Left cardiac atrium (tissue), 4 donors: Measurements from ENCODE around the gene ZYX. TPM values are rescaled to one million over a fixed set of nuclear protein-coding genes. Genes with fewer than 3 reads are reported as not detected.
"Not testable (repeated sequence)": the region's sequence is repeated elsewhere in the genome, so short reads cannot be mapped to it uniquely, and the experiment has no call there.

Source experiments
- ATAC-seq, 2 donors: fragments of 200-7000 bp; cut with Tn5 transposase; one replicate each; pipeline ENCODE4 v1.9.1; 2020; ENCODE audit warnings: mild to moderate bottlenecking in 2 of 2, moderate library complexity in 2 of 2
- DNase-seq: peaks from one replicate; pipeline ENCODE4 v3.0.0-alpha.2; 2020
- intact Hi-C, 2 donors: fragments of 100-400 bp; cut with DNase I; formaldehyde crosslinking; loops; one replicate each; pipeline versions ENCODE4 v1.14.1 to v1.15.1; 2022 to 2023
- total RNA-seq, 2 donors: library from RNA; stranded (reverse); fragmentation: NEBNext Ultra II Directional; extraction: Animal tissue kit (Norgen Biotek cat#: 25700); gene quantifications; one replicate each; pipeline ENCODE4 v1.2.1, GENCODE V29; 2021
- donor health status: DM: no; HTN: yes; CAD: no.
- donor health status: DM: no; HTN: yes; CAD: no; lungs with severe emphysema.
- donor health status: DM: yes; HTN: yes; CAD: no.
- donor health status: Dilated cardiomyopathy.

The ZYX gene
- total RNA-seq, 2 donors from 2014 or later, result 79.1 to 156 TPM

- ATAC-seq, result no peak
- intact Hi-C loops, result no loop called here
- no peak for DNase-seq
These were observed 26.4 kb downstream of the ZYX start for GRCh38 chr7:143407287-143408251.

DNA sequence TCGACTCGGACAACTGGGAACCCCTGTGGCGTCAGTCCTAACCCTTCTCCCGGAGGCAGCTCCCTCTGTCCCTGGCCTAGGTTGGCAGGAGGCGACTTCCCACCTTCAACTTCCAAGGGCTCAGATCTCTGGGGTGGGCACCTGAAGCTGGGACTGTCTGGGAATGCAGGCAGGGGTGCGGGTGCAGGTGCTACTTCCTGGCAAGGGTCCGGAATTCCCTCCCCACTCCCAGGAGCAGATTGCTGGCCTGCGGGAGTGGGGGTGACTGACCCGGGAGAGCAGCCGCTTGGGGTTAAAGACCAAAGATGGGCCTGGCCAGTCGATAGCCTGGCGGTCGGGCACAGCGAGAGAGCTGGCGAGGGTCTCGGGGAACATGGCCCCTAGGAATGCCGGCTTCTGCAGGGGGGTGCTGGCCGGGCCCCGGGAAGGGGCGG lies 27.1 kb downstream of the ZYX start:
- intact Hi-C loops, result no loop called here
- DNase-seq, result no peak

GRCh38 chr7:143408686-143409561 lies 27.8 kb downstream of the ZYX start, which contains the start of gene EPHA1:
Gene EPHA1, minus strand, starts transcription at chr7:143408856. Its CDS starts 51 bp downstream, at chr7:143408805.
- intact Hi-C loops, result no loop called here
- ATAC-seq, result peak; percentile 12 to 19

More for the DNA sequence above, 27.1 kb downstream of the ZYX start:
- ATAC-seq, result peak in 1 of 2 donors; percentile 10

DNA sequence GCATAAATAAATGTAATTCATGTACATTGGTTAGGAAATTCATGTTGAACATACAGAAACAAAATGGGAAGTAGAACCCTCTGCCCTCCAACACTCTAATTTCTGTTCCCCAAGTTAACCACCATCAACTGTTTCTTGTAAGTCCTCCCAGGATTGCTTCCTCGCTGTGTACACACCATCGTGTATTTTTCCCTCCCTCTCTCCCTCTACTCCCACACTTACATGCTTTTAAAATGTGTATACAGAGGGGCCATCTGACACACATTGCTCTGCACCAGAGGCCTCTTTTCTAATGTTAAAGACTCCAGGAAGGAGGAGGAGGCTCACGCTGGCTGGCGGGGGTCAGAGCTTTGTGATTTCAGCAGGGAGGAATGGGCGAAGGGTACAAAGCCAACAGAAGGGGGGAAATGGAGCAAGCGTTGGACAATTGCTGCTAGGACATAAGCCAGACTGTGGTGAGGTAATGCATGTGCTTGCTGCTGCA lies 29.4 kb downstream of the ZYX start:
- intact Hi-C loops, result loop anchor here (10.0 kb wide), 2 partner anchors 86 to 106 kb away; no protein-coding TSS in a partner anchor
- ATAC-seq, result peak; percentile 39 to 56
- peak; percentile 42 for DNase-seq

More at GRCh38 chr7:143408686-143409561, 27.8 kb downstream of the ZYX start, which contains the start of gene EPHA1:
- peak; percentile 34 for DNase-seq

- no peak for ATAC-seq
- intact Hi-C loops, result loop anchor here (10.0 kb wide), 2 partner anchors 87 to 107 kb away; no protein-coding TSS in a partner anchor
- DNase-seq, result no peak
These were observed 31.0 kb downstream of the ZYX start for GRCh38 chr7:143411976-143412708.

- DNase-seq (no peak), ATAC-seq (no peak)
- intact Hi-C loops, result loop anchor here (10.0 kb wide), 2 partner anchors 88 to 108 kb away; no protein-coding TSS in a partner anchor
These were observed 32.0 kb downstream of the ZYX start for GRCh38 chr7:143413123-143413522.

DNA sequence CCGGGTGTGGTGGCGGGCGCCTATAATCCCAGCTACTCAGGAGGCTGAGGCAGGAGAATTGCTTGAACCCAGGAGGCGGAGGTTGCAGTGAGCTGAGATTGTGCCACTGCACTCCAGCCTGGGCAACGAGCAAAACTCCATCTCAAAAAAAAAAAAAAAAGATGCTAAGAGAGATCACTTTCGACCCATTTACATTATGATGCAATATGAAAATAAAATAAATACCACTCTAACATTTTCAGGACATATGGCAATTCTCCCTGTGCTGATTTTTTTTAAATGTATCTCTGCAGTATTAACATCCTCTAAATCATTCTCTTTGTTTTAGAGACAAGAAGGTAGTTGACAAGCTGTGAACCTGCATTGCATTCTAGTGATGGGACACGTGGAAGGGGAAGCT lies 34.1 kb downstream of the ZYX start:
- DNase-seq, ATAC-seq: not testable (repeated sequence)
- intact Hi-C loops, result loop anchor here (5.0 to 10.0 kb wide), 3 partner anchors 90 to 173 kb away; no protein-coding TSS in a partner anchor

DNA sequence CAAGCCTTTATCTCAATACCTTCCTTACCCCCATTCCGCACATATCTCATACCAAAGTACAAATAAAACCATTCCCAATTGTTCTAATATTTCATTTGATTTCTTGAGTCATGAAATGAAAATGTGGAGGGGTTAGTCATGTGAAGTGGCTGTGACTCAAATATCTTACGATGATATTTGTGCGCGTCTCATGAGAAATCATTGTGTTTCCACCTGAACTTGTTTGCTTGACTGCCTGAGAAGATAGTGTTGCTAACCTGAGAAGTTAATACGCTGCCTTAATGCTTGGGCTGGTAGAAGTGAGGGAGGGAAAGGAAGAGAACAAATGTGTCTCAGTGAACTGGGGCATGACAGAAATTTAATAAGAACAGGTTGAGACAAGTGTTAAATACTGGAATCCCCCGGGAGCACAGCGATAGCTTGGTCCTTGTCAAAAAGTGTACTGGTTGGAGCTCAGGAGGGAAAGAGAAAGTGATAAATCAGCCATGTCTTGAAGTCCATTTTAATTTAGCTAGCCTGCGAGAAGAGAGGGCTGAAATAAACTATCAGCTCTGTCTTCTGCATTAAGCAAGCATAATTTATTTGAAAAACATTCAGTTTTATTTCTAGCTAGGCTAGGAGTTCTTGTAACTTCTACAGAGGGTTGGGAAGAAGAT lies 34.7 kb downstream of the ZYX start:
- intact Hi-C loops, result loop anchor here (2.0 to 10.0 kb wide), 4 partner anchors 35 to 174 kb away; partner anchors contain the start of gene ZYX (in 1 of the 2)
- ATAC-seq, result no peak
- no peak for DNase-seq

- intact Hi-C loops, result loop anchor here (2.0 to 10.0 kb wide), 4 partner anchors 36 to 174 kb away; partner anchors contain the start of gene ZYX (in 1 of the 2)
- ATAC-seq, result no peak
- DNase-seq, result no peak
These were observed 35.5 kb downstream of the ZYX start for GRCh38 chr7:143416565-143417149.

- DNase-seq, result no peak
- no peak for ATAC-seq
- intact Hi-C loops, result loop anchor here (2.0 to 10.0 kb wide), 4 partner anchors 37 to 176 kb away; partner anchors contain the start of gene ZYX (in 1 of the 2)
These were observed 36.7 kb downstream of the ZYX start for GRCh38 chr7:143417734-143418383.

DNA sequence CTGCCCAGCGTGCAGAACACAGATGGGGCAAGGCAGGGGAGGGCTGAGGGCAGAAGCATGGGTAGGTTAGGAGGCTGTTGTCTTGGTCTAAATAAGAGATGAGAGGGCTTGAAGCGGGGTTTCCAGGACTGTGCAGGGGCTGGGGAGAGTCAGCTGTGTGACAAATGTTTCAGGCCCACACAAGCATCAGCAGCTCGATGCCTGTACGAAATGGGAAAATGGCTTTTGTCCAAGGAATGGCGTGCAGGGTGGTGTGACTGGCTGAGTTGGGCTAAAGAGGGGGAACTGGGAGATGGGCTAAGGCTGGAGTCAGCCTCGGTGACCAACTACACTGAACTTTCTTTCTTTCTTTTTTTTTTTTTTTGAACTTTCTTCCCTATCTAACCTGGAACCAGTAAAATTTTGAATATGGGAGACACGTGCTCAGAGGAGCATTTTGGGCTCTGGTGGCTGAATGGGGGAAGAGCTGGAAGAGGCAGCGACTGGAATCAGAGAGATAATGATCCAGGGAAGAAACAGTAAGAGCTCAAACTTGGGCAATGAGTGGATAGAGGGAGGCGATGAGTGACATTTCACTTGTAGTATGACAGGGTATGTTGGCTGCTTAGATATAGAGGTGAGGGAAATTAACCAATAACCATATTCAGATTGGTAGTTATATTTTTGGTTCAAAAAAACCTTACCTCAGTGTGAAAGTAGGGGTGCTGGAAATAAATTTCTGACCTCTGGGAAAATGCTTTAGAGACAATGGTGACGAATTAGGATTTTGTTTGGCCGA lies 37.7 kb downstream of the ZYX start:
- ATAC-seq, result no peak
- no peak for DNase-seq
- intact Hi-C loops, result loop anchor here (5.0 to 10.0 kb wide), 3 partner anchors 94 to 177 kb away; no protein-coding TSS in a partner anchor

DNA sequence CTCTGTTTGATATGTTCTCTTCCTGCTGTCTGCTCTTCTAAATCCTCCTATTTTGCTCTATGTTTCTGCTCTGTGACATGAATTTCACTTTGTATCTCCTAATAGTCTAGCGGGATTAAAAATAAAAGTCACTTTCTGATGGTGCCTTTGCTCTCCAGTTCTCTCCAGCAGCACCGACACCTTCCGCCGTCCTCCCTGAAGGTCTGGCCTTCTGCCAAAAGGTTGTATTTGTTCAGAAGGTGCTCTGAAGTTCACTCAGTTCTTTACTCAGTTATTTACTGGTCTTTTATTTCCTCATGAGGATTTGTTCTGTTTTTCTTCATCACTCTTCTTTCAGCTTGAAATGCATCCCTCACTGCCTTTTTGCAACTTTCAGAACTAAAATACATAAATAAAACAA lies 38.7 kb downstream of the ZYX start:
- ATAC-seq (no peak), DNase-seq (no peak)
- intact Hi-C loops, result loop anchor here (5.0 to 10.0 kb wide), 3 partner anchors 95 to 178 kb away; no protein-coding TSS in a partner anchor

GRCh38 chr7:143420624-143421023 lies 39.5 kb downstream of the ZYX start:
- ATAC-seq, DNase-seq, intact Hi-C loops: not testable (repeated sequence)

DNA sequence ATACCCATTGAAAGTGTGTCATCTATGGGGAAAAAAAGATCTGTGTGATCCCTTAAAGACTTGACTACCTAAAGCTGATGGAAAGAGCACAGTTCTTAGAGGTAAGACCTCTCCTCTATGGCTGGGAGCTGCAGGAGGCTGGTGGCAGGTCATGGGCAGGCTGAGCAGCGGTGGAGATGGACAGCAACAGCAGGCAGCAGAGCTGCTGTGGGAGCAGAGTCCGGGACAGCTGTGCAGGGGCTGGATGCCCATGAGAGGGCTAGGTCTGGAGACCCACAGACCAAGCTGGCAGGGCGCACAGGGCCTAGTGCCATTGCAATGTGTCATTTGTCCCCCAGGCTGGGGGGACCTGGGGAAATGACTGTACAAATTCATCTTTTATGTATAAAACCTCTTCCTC lies 40.9 kb downstream of the ZYX start:
- ATAC-seq (no peak), DNase-seq (no peak)
- intact Hi-C loops, result no loop called here

DNA sequence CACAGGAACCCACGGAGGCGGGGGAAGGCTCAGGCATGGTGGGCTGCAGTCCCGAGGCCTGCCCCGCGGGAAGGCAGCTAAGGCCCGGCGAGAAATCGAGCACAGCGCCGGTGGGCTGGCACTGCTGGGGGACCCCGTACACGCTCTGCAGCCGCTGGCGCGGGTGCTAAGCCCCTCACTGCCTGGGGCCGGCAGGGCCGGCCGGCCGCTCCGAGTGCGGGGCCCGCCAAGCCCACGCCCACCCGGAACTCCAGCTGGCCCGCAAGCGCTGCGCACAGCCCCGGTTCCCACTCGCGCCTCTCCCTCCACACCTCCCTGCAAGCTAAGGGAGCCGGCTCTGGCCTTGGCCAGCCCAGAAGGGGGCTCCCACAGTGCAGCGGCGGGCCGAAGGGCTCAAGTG lies 43.3 kb downstream of the ZYX start:
- ATAC-seq, intact Hi-C loops, DNase-seq: not testable (repeated sequence)
